ENCODE data around the gene RANBP10. TPM values are rescaled to one million over a fixed set of nuclear protein-coding genes. Genes with fewer than 3 reads are reported as not detected.

The RANBP10 gene
- total and polyA plus RNA-seq, 2 of the 13 experiments (the other 11 are each of a cell fraction or from before 2014, with no cell fraction given): 9.2 to 22.7 TPM

DNA sequence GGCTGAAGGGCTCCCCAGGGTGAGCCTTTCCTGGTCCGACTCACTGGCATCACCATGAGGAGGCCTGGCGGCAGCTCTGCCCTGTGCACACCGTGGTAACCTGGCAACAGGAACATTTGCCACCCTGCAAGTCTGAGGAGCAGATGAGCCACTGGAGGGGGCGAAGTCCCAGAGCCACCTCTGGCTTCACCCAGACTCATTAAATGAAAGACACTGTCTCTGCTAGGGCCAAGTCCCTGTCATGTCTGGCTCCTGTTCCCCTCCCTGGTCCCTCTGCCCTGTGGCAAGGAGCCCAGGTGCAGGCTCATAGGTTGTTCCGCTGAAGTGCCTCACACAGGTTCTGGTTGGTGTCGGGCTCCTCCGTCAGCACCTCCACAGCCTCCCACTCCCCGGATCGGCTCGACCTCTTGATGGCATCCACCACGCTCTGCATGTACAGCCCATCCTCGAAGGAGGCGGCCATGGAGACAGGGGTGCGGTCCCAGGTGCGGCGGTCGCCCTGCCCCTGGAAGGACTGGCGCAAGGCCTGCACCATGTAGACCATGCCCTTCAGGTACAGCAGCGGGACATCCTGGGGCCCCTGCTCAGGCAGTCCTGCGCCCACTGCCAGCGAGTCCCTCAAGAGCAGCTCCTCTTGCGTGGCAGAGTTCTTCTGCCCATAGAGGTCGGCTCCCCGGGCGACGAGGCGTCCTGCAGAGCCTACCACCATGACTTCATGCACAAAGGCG, 131.3 kb downstream of the RANBP10 start:
- H2AFZ ChIP-seq (ENCODE audit: low read length): no peak overlapping the region
- DNase-seq (ENCODE audit: low spot score): no peak
- POLR2A ChIA-PET: no interaction called here
- no peak overlapping the region for H3K9ac ChIP-seq (ENCODE audit: insufficient read depth, low read depth, low read length)
- intact Hi-C loops (cut with micrococcal nuclease; ENCODE audit: unreplicated experiment) (loop anchor here (5.0 kb wide), 1 partner anchor 252 kb away; no protein-coding TSS in a partner anchor), in situ Hi-C loops (cut with HindIII; ENCODE audit: extremely low pct_ligation_motif_present, low pct_unique_long_range_greater_than_20kb) (no loop called here)
- no peak overlapping the region for H3K4me2 ChIP-seq (ENCODE audit: low read depth, low read length)
- H3K79me2 ChIP-seq (ENCODE audit: insufficient read depth, low read length): no peaks in the 10 kb centered on the region
- WGBS (ENCODE audit: low lambda C conversion rate): 97% methylated on average over 20 of the region's 28 CpGs
- FAIRE-seq: no peak
- no peak for ATAC-seq
- H3K4me3 ChIP-seq (replicated peaks in 1 of 3; ENCODE audit: insufficient read depth in 1 of 3, low read depth in 2 of 3, low read length in 3 of 3): no peak overlapping the region
- H3K27me3 ChIP-seq (ENCODE audit: control insufficient read depth in 1 of 2, insufficient read depth in 2 of 2, low read length in 2 of 2): no peaks in the 10 kb centered on the region
- peaks cover 0 to 4% of the 10 kb centered on the region in 2 experiments; a peak in 2 of 5 replicates for H3K36me3 ChIP-seq (replicated peaks in 1 of 2; ENCODE audit: control insufficient read depth in 1 of 2, insufficient read depth in 2 of 2, low read length in 2 of 2)
- BruUV-seq (replicated peaks): no TSS peak
- H3K4me1 ChIP-seq (ENCODE audit: insufficient read depth, low read length): 0 out of 2 replicates have a peak, but pooled peaks cover 5% of the 10 kb centered on the region
- no peaks in the 10 kb centered on the region for H3K9me3 ChIP-seq (ENCODE audit: low read length)
- H4K20me1 ChIP-seq (ENCODE audit: insufficient read depth, low read length): no peaks in the 10 kb centered on the region
- CTCF ChIA-PET (ENCODE audit: low intra/inter-chr PET ratio, low total read pairs): interaction anchor here (2.0 kb wide), 1 partner anchor 154 kb away, joined by 5 read pairs; no protein-coding TSS in a partner anchor
- H3K27ac ChIP-seq (ENCODE audit: extremely low read length, insufficient read depth, low read length): no peak overlapping the region
- TF ChIP-seq AGO2 (optimal IDR thresholded peaks at IDR 0.05; ENCODE audit: low read depth, low read length) (peak; percentile 53), FOXC1 (CRISPR knock-in tag; IDR thresholded peaks at IDR 0.05; ENCODE audit: borderline replicate concordance) (no peak)

DNA sequence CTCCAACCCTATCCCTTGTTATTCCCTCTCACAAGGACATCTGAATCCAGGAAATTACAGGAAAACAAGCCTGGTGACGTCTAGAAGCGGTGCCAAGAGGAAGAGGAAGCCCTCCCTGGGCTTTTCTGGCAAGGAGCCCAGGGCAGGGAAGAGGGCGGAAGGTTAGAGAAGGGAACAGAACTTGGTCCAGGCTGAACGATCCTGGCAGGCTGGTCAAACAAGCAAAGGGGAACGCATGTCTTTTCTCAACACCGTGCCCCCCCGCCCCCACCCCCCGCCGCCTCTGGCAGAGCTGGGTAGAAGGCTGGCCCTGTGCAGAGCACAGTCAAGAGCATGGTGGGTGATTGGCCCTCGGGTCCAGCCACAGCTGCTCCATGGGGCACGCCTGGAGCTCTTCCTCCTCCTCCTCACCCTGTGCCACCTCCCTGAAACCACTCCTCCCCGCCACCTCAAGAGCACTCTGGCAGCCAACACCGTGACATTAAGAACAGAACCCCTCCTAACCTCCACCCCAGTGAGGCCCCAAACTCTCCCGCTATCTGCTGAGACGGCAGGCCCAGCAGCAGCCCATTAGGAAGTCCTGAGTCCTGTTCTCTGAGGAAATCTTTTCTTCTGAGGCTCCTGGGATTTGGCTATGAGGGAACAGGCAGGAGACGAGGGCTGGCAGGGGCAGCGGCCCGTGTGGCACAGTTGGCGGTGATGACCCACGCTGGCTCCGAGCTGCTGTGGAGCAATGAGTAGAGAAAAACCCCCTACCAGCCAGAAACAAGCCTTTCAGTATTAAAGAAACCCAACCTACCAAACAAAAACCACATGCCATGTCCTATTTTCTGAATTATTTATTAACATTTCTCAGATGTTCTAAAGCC, 132.4 kb downstream of the RANBP10 start:
- Histone ChIP-seq H3K4me3 (replicated peaks in 1 of 3; ENCODE audit: insufficient read depth in 1 of 3, low read depth in 2 of 3, low read length in 3 of 3) (no peak overlapping the region), H3K9me3 (ENCODE audit: low read length) (no peaks in the 10 kb centered on the region), H3K27ac (ENCODE audit: extremely low read length, insufficient read depth, low read length) (no peak overlapping the region), H2AFZ (ENCODE audit: low read length) (no peak overlapping the region), H3K4me2 (ENCODE audit: low read depth, low read length) (no peak overlapping the region), H3K27me3 (ENCODE audit: control insufficient read depth in 1 of 2, insufficient read depth in 2 of 2, low read length in 2 of 2) (no peaks in the 10 kb centered on the region), H4K20me1 (ENCODE audit: insufficient read depth, low read length) (no peaks in the 10 kb centered on the region), H3K79me2 (ENCODE audit: insufficient read depth, low read length) (no peaks in the 10 kb centered on the region), H3K9ac (ENCODE audit: insufficient read depth, low read depth, low read length) (no peak overlapping the region), H3K36me3 (replicated peaks in 1 of 2; ENCODE audit: control insufficient read depth in 1 of 2, insufficient read depth in 2 of 2, low read length in 2 of 2) (peaks cover 0 to 2% of the 10 kb centered on the region in 2 experiments; a peak in 2 of 5 replicates), H3K4me1 (ENCODE audit: insufficient read depth, low read length) (peaks cover 11% of the 10 kb centered on the region)
- in situ Hi-C loops (cut with HindIII; ENCODE audit: extremely low pct_ligation_motif_present, low pct_unique_long_range_greater_than_20kb) (no loop called here), intact Hi-C loops (cut with micrococcal nuclease; ENCODE audit: unreplicated experiment) (loop anchor here (2.0 to 5.0 kb wide), 2 partner anchors 133 to 253 kb away; partner anchors contain the start of genes RANBP10 and TSNAXIP1)
- POLR2A ChIA-PET: interaction anchor here (1.3 kb wide), 1 partner anchor 45 kb away, joined by 4 read pairs; the partner anchor contains the start of gene GFOD2
- no TSS peak for BruUV-seq (replicated peaks)
- FAIRE-seq (no peak), ATAC-seq (no peak), DNase-seq (ENCODE audit: low spot score) (no peak)
- 84% methylated on average over 18 of the region's 21 CpGs for WGBS (ENCODE audit: low lambda C conversion rate)
- CTCF ChIA-PET (ENCODE audit: low intra/inter-chr PET ratio, low total read pairs): interaction anchor here (0.7 to 2.0 kb wide), 4 partner anchors 143 to 254 kb away, joined by 3 to 17 read pairs (median 10); no protein-coding TSS in a partner anchor
- no peak for TF ChIP-seq HIVEP1 (CRISPR knock-in tag; IDR thresholded peaks at IDR 0.05)
- no peak for TF ChIP-seq ZNF768 (CRISPR knock-in tag; IDR thresholded peaks at IDR 0.05)
- TF ChIP-seq NCOA1 (CRISPR knock-in tag; IDR thresholded peaks at IDR 0.05): no peak
- TF ChIP-seq, protein P1, sequence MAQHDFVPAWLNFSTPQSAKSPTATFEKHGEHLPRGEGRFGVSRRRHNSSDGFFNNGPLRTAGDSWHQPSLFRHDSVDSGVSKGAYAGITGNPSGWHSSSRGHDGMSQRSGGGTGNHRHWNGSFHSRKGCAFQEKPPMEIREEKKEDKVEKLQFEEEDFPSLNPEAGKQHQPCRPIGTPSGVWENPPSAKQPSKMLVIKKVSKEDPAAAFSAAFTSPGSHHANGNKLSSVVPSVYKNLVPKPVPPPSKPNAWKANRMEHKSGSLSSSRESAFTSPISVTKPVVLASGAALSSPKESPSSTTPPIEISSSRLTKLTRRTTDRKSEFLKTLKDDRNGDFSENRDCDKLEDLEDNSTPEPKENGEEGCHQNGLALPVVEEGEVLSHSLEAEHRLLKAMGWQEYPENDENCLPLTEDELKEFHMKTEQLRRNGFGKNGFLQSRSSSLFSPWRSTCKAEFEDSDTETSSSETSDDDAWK (CRISPR knock-in tag; IDR thresholded peaks at IDR 0.05): no peak
- TF ChIP-seq ZNF761 (CRISPR knock-in tag; conservative IDR thresholded peaks at IDR 0.05): no peak
- TF ChIP-seq HOXA5 (CRISPR knock-in tag; IDR thresholded peaks at IDR 0.05): no peak
- no peak for TF ChIP-seq ZSCAN25 (CRISPR knock-in tag; IDR thresholded peaks at IDR 0.05)
- TF ChIP-seq ZNF703 (CRISPR knock-in tag; IDR thresholded peaks at IDR 0.05; ENCODE audit: borderline replicate concordance): no peak
- TF ChIP-seq HOXA3 (CRISPR knock-in tag; IDR thresholded peaks at IDR 0.05): no peak
- no peak for TF ChIP-seq ZNF292 (CRISPR knock-in tag; IDR thresholded peaks at IDR 0.05; ENCODE audit: borderline replicate concordance, low read depth)

Data from HepG2 (cell line).